GM23338 (cell line): ENCODE measurements around the gene GPRIN1. TPM values are rescaled to one million over a fixed set of nuclear protein-coding genes. Genes with fewer than 3 reads are reported as not detected.

Source experiments
- ATAC-seq: fragments of 200-7000 bp; cut with Tn5 transposase; 3 replicates; pipeline ENCODE4 v1.9.1; 2020
- DNase-seq: peaks from one replicate; pipeline ENCODE4 v3.0.0-alpha.2; 2015; ENCODE audit warnings: low spot score
- H2AFZ ChIP-seq: fragments of 200-600 bp; sonication (generic); 2 replicates; pipeline ENCODE4 v1.8.0; 2016; ENCODE audit warnings: antibody characterized with exemption, mild to moderate bottlenecking, moderate library complexity
- H3F3A ChIP-seq: fragments of 200-600 bp; sonication (generic); replicated peaks from 2 replicates; pipeline ENCODE4 v1.8.0; 2017; ENCODE audit warnings: antibody characterized with exemption, mixed run types, low read depth
- H3K27ac ChIP-seq: fragments of 200-600 bp; sonication (generic); 2 replicates; pipeline ENCODE4 v1.6.1; 2016; ENCODE audit warnings: low read depth
- H3K27me3 ChIP-seq: fragments of 200-600 bp; sonication (generic); 2 replicates; pipeline ENCODE4 v1.8.0; 2016; ENCODE audit warnings: mild to moderate bottlenecking, mixed run types, moderate library complexity; ENCODE audit not compliant: insufficient read depth
- H3K36me3 ChIP-seq: fragments of 200-600 bp; sonication (generic); 2 replicates; pipeline ENCODE4 v1.8.0; 2016; ENCODE audit warnings: mild to moderate bottlenecking; ENCODE audit not compliant: insufficient read depth
- H3K4me1 ChIP-seq: fragments of 200-600 bp; sonication (generic); 2 replicates; pipeline ENCODE4 v1.8.0; 2016; ENCODE audit warnings: mild to moderate bottlenecking, moderate library complexity; ENCODE audit not compliant: insufficient read depth
- H3K4me2 ChIP-seq: fragments of 200-600 bp; sonication (generic); 2 replicates; pipeline ENCODE4 v1.7.1; 2017; ENCODE audit warnings: mixed run types
- H3K4me3 ChIP-seq: fragments of 200-600 bp; sonication (generic); 2 replicates; pipeline ENCODE4 v1.6.1; 2016; ENCODE audit warnings: mixed run types
- H3K79me2 ChIP-seq: fragments of 200-600 bp; sonication (generic); replicated peaks from 2 replicates; pipeline ENCODE4 v1.8.0; 2017; ENCODE audit warnings: mild to moderate bottlenecking; ENCODE audit not compliant: insufficient read depth
- H3K9me2 ChIP-seq: fragments of 200-600 bp; sonication (generic); 2 replicates; pipeline ENCODE4 v1.8.0; 2017; ENCODE audit not compliant: insufficient read depth
- H4K20me1 ChIP-seq: fragments of 200-600 bp; sonication (generic); replicated peaks from 2 replicates; pipeline ENCODE4 v1.8.0; 2017; ENCODE audit warnings: mild to moderate bottlenecking; ENCODE audit not compliant: insufficient read depth
- H3K27ac Mint-ChIP-seq: 2 replicates; pipeline ENCODE4 v1.8.0; 2020; ENCODE audit warnings: inconsistent platforms, mild to moderate bottlenecking, moderate library complexity, mixed read lengths
- H3K27me3 Mint-ChIP-seq: 3 replicates; pipeline ENCODE4 v1.8.0; 2022; ENCODE audit warnings: low read depth, mild to moderate bottlenecking, moderate library complexity, mixed read lengths, inconsistent platforms; ENCODE audit not compliant: insufficient read depth, poor library complexity
- H3K36me3 Mint-ChIP-seq: 3 replicates; pipeline ENCODE4 v1.8.0; 2021; ENCODE audit warnings: low read depth, mild to moderate bottlenecking, inconsistent platforms, moderate library complexity, mixed read lengths
- H3K4me1 Mint-ChIP-seq: 3 replicates; pipeline ENCODE4 v1.8.0; 2020; ENCODE audit warnings: mild to moderate bottlenecking, inconsistent platforms, mixed read lengths
- H3K4me3 Mint-ChIP-seq: 3 replicates; pipeline ENCODE4 v1.8.0; 2021; ENCODE audit warnings: moderate library complexity, mild to moderate bottlenecking, inconsistent platforms, mixed read lengths
- H3K9me3 Mint-ChIP-seq: 3 replicates; pipeline ENCODE4 v1.8.0; 2020; ENCODE audit warnings: moderate library complexity, mild to moderate bottlenecking, inconsistent platforms, mixed read lengths
- CREB1 ChIP-seq: fragments of 250-450 bp; sonication (Bioruptor Pico); IDR thresholded peaks from 2 replicates; pipeline ENCODE4 v1.5.0; 2020; ENCODE audit warnings: low read depth, mild to moderate bottlenecking, moderate library complexity
- ETS1 ChIP-seq: IDR thresholded peaks from 2 replicates; pipeline ENCODE4 v1.6.1; 2016; ENCODE audit warnings: antibody characterized with exemption
- EZH2 ChIP-seq: fragments of 200-600 bp; sonication (generic); IDR thresholded peaks from one replicate; pipeline ENCODE4 v1.8.0; 2017; ENCODE audit warnings: antibody characterized with exemption, mild to moderate bottlenecking, low read depth; ENCODE audit not compliant: unreplicated experiment
- EZH2phosphoT487 ChIP-seq: fragments of 200-600 bp; sonication (generic); IDR thresholded peaks from one replicate; pipeline ENCODE4 v1.8.1; 2018; ENCODE audit warnings: antibody characterized with exemption; ENCODE audit not compliant: unreplicated experiment
- JUNB ChIP-seq: IDR thresholded peaks from one replicate; pipeline ENCODE4 v1.6.1; 2016; ENCODE audit warnings: antibody characterized with exemption; ENCODE audit not compliant: unreplicated experiment
- NANOG ChIP-seq: IDR thresholded peaks from 2 replicates; pipeline ENCODE4 v1.6.1; 2016; ENCODE audit warnings: antibody characterized with exemption, borderline replicate concordance
- STAT1 ChIP-seq: IDR thresholded peaks from one replicate; pipeline ENCODE4 v1.6.1; 2016; ENCODE audit warnings: antibody characterized with exemption; ENCODE audit not compliant: unreplicated experiment
- ZNF114 ChIP-seq: fragments of 250-450 bp; sonication (Bioruptor Pico); IDR thresholded peaks from 2 replicates; pipeline ENCODE4 v1.5.0; 2020; ENCODE audit warnings: mild to moderate bottlenecking, moderate library complexity
- ZNF331 ChIP-seq: fragments of 250-450 bp; sonication (Bioruptor Pico); IDR thresholded peaks from 2 replicates; pipeline ENCODE4 v1.5.0; 2020; ENCODE audit warnings: low read depth, mild to moderate bottlenecking, moderate library complexity
- polyA plus RNA-seq: library from polyadenylated mRNA; unstranded; fragments of >200 nt; fragmentation: Nextera tagmentation; extraction: Ambion mirVana; gene quantifications from 2 replicates; pipeline ENCODE4 v1.2.1, GENCODE V29; 2016
- total RNA-seq: library from RNA; depleted of rRNA; stranded (reverse); fragments of >200 nt; shearing (Covaris generic); gene quantifications from 2 replicates; pipeline ENCODE4 v1.2.3, GENCODE V29; 2014
- TF ChIP-seq, protein P1 (sequence below), 2 experiments: fragments of 200-600 bp in 1 of 2; sonication (generic) in 1 of 2; conservative IDR thresholded peaks; 2 replicates each; pipeline versions ENCODE4 v1.5.1 to v1.6.1; 2016 to 2017; ENCODE audit warnings: antibody characterized with exemption in 2 of 2, low read depth in 2 of 2, mild to moderate bottlenecking in 2 of 2, moderate library complexity in 1 of 2
- TF ChIP-seq, protein P2 (sequence below): IDR thresholded peaks from one replicate; pipeline ENCODE4 v1.6.1; 2018; ENCODE audit warnings: antibody characterized with exemption; ENCODE audit not compliant: unreplicated experiment

GPRIN1 gene
- total and polyA plus RNA-seq, 2 experiments from 2014 or later = 3.8 to 14.6 TPM

GRCh38 chr5:176608142-176608705 lies 1.7 kb downstream of the GPRIN1 start:
- H3K9me3 Mint-ChIP-seq = no peaks in the 10 kb centered on the region
- H3K36me3 ChIP-seq = no peaks in the 10 kb centered on the region
- H3K27me3 ChIP-seq = peaks cover 5% of the 10 kb centered on the region
- 0 out of 2 replicates have a peak overlapping the region, but pooled peaks have one; percentile 85 for H3K4me2 ChIP-seq
- H3K4me1 Mint-ChIP-seq = peaks cover 28% of the 10 kb centered on the region
- no peak overlapping the region for H3K27ac ChIP-seq
- ATAC-seq (no peak), DNase-seq (no peak)
- peaks cover 14% of the 10 kb centered on the region for H3K27me3 Mint-ChIP-seq
- TF ChIP-seq STAT1 (no peak), EZH2 (no peak), ETS1 (no peak), JUNB (no peak), ZNF114 (CRISPR knock-in tag) (no peak)
- TF ChIP-seq, protein P1, sequence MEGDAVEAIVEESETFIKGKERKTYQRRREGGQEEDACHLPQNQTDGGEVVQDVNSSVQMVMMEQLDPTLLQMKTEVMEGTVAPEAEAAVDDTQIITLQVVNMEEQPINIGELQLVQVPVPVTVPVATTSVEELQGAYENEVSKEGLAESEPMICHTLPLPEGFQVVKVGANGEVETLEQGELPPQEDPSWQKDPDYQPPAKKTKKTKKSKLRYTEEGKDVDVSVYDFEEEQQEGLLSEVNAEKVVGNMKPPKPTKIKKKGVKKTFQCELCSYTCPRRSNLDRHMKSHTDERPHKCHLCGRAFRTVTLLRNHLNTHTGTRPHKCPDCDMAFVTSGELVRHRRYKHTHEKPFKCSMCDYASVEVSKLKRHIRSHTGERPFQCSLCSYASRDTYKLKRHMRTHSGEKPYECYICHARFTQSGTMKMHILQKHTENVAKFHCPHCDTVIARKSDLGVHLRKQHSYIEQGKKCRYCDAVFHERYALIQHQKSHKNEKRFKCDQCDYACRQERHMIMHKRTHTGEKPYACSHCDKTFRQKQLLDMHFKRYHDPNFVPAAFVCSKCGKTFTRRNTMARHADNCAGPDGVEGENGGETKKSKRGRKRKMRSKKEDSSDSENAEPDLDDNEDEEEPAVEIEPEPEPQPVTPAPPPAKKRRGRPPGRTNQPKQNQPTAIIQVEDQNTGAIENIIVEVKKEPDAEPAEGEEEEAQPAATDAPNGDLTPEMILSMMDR (conservative IDR thresholded peaks at IDR 0.05; ENCODE audit: low read depth in 2 of 2) = no peak
- H4K20me1 ChIP-seq = peaks cover 22% of the 10 kb centered on the region; the same call in 1 of the 2 replicates
- no peaks in the 10 kb centered on the region for H3K9me2 ChIP-seq
- no peaks in the 10 kb centered on the region for H3K36me3 Mint-ChIP-seq
- 0 out of 2 replicates have a peak, but pooled peaks cover 11% of the 10 kb centered on the region for H3F3A ChIP-seq
- no peak overlapping the region for H2AFZ ChIP-seq
- peaks cover 14% of the 10 kb centered on the region for H3K4me1 ChIP-seq
- no peaks in the 10 kb centered on the region for H3K79me2 ChIP-seq
- H3K4me3 Mint-ChIP-seq = peak overlapping the region; percentile 92
- no peak overlapping the region for H3K4me3 ChIP-seq
- H3K27ac Mint-ChIP-seq = no peak overlapping the region

DNA sequence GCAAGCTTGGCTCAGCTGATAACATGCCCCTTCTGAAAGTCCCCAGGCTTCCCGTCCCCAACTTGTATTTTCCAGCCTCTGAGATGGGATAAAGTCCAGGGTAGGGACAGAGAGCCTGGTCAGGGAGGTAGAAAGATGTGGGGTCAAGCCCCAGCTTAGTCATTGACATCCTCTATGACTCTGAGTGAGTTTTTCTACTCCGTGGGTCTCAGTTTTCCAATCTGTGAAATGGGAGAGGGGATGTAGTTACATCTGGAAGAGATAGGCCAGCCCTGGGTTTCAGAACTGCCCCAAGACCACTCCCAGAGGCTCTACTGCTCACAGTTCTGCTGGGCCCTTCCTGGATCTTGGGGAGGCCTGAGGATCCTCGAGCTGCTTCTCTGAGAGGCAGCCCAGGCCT lies 3.1 kb downstream of the GPRIN1 start:
- Histone ChIP-seq H3K9me2 (no peaks in the 10 kb centered on the region), H3K36me3 (no peaks in the 10 kb centered on the region), H2AFZ (no peak overlapping the region), H3F3A (0 out of 2 replicates have a peak, but pooled peaks cover 11% of the 10 kb centered on the region), H3K27me3 (peaks cover 5% of the 10 kb centered on the region), H3K27ac (no peak overlapping the region), H3K4me3 (no peak overlapping the region), H4K20me1 (peaks cover 24% of the 10 kb centered on the region; the same call in 1 of the 2 replicates), H3K4me1 (peaks cover 17% of the 10 kb centered on the region), H3K79me2 (no peaks in the 10 kb centered on the region), H3K4me2 (no peak overlapping the region)
- Mint-ChIP-seq H3K4me3 (no peak overlapping the region), H3K4me1 (peaks cover 26% of the 10 kb centered on the region), H3K9me3 (no peaks in the 10 kb centered on the region; the same call in 2 of the 3 replicates), H3K27ac (no peak overlapping the region), H3K27me3 (peaks cover 18% of the 10 kb centered on the region), H3K36me3 (no peaks in the 10 kb centered on the region)
- DNase-seq = no peak
- ATAC-seq = no peak
- TF ChIP-seq EZH2 (no peak), EZH2phosphoT487 (no peak), JUNB (no peak), CREB1 (CRISPR knock-in tag) (no peak), ZNF114 (CRISPR knock-in tag) (no peak), STAT1 (no peak), ETS1 (no peak), ZNF331 (CRISPR knock-in tag) (no peak), NANOG (no peak)
- TF ChIP-seq, protein P1 (conservative IDR thresholded peaks at IDR 0.05; ENCODE audit: low read depth in 2 of 2) = no peak
- TF ChIP-seq, protein P2, sequence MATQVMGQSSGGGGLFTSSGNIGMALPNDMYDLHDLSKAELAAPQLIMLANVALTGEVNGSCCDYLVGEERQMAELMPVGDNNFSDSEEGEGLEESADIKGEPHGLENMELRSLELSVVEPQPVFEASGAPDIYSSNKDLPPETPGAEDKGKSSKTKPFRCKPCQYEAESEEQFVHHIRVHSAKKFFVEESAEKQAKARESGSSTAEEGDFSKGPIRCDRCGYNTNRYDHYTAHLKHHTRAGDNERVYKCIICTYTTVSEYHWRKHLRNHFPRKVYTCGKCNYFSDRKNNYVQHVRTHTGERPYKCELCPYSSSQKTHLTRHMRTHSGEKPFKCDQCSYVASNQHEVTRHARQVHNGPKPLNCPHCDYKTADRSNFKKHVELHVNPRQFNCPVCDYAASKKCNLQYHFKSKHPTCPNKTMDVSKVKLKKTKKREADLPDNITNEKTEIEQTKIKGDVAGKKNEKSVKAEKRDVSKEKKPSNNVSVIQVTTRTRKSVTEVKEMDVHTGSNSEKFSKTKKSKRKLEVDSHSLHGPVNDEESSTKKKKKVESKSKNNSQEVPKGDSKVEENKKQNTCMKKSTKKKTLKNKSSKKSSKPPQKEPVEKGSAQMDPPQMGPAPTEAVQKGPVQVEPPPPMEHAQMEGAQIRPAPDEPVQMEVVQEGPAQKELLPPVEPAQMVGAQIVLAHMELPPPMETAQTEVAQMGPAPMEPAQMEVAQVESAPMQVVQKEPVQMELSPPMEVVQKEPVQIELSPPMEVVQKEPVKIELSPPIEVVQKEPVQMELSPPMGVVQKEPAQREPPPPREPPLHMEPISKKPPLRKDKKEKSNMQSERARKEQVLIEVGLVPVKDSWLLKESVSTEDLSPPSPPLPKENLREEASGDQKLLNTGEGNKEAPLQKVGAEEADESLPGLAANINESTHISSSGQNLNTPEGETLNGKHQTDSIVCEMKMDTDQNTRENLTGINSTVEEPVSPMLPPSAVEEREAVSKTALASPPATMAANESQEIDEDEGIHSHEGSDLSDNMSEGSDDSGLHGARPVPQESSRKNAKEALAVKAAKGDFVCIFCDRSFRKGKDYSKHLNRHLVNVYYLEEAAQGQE = no peak
